Measurements from ENCODE around the gene SLC7A11.
A peak's percentile ranks its signal among the peaks of the same experiment; 100 is the strongest.

SLC7A11 gene

GRCh38 chr4:138242076-138242833 is at the start of gene SLC7A11:
Gene SLC7A11 (minus strand): TSS chr4:138242349. CDS start chr4:138242069, 280 bp downstream.
- DNase-seq, result peak; percentile 59

- no peak for DNase-seq
Observed at GRCh38 chr4:138291431-138291830, 49.3 kb upstream of the SLC7A11 start.

DNA sequence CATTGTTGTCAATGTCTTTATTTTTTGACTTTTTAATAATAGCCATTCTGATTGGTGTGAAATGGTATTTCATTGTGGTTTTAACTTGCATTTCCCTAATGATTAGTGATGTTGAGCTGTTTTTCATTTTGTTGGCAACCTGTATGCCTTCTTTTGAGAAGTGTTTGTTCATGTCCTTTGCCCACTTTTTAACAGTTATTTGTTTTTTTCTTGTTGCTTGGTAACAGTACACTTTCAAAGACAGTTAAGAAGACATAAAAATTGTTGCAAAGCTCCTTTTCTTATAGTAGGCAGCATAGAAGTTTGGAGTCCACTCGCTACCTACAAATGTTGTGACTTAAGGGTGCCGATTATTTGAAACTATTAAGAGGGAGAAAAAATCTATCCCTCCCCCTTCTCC is 48.7 kb upstream of the SLC7A11 start:
- DNase-seq, result no peak

DNA sequence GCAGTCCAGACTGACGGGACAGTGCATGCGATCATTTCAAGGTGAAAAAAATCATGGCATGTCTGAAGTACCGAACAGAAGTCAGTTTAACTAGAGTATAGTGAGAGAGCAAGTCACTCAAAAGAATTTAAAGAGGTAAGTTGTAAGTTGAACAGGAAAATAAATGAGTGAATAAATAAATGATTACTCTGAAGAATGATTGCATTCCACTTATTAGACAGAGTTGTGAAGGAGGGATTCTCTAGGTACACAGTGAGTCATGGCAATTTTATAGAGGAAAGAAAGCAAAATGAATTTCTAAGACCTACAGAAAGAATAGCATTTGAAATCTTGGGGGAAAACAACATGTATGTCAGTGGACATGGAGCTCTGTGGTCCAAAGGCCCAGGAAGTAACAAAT is 37.1 kb upstream of the SLC7A11 start:
- DNase-seq, result no peak

DNA sequence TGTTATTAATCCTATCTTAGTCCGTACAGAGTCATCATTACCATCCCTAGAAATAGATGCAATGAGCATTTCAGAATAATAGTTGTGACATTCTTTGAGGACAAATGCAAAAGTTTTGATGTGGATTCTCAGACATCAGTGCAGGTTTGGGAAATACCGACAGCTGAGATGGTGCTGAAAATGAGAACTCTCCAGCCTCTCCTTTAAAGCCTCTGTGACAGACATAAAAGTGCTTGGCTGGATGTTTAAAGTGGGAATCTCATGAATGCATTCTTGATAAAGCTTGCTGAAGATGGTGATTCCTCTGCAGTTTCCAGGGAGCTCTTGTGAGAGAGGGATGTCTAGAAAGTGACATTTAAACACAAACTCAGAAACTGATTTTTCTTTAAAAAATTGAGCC is 35.0 kb upstream of the SLC7A11 start:
- DNase-seq, result no peak

DNA sequence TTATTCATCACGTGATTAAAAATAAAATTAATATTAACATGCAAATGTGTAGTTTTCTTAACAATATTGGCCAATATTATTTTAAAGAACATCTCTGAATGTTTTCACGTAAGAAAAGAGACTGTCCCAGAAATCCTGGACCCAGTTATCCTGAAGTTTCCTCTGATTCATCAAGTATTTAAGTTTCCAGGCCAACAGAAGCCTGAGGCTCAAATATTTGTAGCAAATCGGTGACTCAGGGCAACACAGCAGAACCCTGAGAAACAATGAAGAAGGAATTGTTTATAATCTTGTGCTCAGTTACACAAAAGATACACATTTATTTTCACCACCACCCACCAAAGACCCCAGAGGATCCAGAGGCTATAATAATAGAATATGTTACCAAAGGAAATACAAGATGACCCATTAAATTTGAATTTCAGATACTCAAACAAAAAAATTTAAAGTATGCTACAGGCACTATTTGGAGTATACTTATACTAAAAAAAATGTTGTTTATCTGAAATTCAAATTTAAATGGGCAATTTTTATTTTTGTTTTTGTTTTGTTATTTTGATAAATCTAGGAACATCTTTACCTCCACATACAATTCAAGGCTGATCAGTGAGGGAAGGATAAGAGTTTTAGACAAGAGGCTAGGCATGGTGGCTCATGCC is 33.9 kb upstream of the SLC7A11 start:
- DNase-seq, result no peak

- no peak for DNase-seq
Observed at GRCh38 chr4:138275216-138275615, 33.1 kb upstream of the SLC7A11 start.

DNA sequence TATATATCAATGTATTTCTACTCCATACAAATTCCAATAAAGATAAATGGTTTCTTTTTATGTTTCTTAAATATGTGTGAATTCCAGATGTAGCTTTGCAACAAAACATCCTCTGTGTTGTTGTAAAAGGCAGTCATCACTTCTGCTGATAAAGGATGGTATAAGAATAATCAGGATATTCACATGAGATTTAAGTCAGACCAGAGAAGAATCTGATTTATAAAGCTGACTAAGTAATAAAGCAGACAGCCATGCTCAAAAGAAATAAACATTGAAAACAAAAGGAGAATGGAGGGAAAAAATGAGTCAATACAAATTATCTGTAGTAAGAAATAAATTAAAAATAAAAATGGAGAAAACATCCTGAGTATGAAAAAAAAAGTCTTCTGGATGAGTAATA is 27.0 kb upstream of the SLC7A11 start:
- no peak for DNase-seq

DNA sequence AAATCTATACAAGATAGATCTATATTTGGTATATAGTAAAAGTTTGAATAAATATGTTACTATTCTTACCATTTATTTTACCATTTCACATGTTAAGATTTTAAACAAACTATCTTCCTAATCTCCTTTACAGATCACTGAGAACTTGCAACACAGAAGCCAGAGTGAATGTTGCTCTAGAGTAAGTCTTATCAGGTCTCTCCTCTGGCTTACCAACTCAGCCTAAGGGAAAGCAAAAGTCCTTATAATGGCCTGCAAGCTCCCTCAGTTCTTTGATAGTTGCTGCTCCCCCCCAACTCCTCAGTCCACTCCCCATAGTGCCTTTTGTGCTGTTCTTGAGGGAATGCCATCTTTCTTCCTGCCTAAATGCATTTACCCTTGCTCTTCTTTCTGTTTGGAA is 25.7 kb upstream of the SLC7A11 start:
- no peak for DNase-seq

DNA sequence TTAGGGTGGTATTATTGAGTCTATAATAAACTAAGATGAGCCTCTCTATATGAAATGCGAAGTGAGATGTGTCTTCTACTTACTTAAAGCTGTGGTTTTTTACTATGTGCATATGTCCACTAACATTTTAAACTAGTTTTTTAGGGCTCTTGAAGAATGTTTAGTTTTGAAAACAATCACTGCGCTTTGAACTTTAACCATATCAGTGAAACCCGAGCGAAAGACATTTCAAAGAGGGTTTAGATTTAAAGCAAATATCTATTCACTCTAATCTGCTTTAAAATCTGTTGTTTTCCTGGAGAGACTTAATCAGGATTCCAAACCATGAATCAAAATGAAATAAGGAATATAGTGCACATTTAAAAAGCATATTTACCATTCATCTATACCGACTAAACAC is 24.8 kb upstream of the SLC7A11 start:
- no peak for DNase-seq

GRCh38 chr4:138263247-138263816 is 21.2 kb upstream of the SLC7A11 start:
- no peak for DNase-seq

DNA sequence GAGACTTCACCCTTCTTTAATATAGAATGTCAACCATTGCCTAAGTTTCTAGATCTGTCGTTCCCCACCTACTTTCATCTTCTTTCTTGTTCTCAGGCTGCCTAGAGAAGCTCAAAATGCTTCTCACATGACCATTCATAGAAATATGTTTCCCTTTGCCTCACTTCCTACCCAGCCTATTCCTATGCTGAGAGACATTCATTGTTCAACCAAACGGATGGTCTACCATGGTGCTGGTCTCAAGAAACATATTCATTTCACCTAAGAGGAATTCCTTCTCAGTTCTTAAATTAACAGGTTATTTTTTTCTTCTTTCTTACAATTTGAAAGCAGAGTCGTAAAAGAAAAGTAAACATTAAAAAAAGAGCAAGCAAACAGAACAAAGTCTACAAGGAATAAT is 20.3 kb upstream of the SLC7A11 start:
- DNase-seq, result no peak

DNA sequence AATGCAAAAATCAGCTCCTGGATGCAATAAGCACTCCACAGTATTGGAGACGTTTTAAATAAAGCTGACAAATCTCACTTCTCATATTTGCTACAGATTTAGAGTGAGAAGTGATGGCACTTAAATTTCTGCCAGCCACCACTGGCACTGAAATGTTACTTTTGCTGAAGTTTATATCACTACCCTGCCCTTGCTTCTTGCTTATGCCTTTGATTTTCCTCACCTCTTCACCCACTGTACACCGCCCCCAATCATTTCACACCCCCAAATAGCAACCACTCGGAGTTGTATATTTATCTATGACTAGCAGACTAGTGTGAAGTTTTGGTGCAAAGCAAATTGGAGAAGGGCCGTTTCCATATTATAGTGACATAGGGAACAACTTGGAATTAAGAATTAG is 19.9 kb upstream of the SLC7A11 start:
- no peak for DNase-seq

- no peak for DNase-seq
Observed at GRCh38 chr4:138259824-138260223, 17.7 kb upstream of the SLC7A11 start.

DNA sequence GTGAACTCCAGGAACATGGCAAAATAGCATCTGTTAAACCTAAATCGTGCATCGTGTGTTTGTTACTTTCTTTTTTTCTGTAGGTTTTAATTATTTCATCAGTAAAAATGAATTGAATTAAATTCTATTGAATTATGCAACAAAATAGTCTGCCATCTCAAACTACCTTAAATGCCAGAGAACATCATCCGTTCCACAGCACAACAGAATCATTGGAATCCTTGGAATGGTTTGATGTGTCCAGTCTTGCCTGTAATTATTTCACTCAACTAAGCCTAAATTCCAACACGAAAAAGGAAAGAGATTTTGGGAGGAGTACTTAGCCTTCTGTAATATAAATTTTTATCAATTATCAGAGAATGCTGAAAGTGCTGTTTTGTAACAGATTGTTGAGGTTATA is 17.1 kb upstream of the SLC7A11 start:
- no peak for DNase-seq

GRCh38 chr4:138256608-138257007 is 14.5 kb upstream of the SLC7A11 start:
- DNase-seq, result no peak

- no peak for DNase-seq
Observed at GRCh38 chr4:138255917-138256597, 13.9 kb upstream of the SLC7A11 start.

- DNase-seq, result no peak
Observed at GRCh38 chr4:138252551-138252950, 10.4 kb upstream of the SLC7A11 start.

- no peak for DNase-seq
Observed at GRCh38 chr4:138251938-138252337, 9.8 kb upstream of the SLC7A11 start.

- no peak for DNase-seq
Observed at GRCh38 chr4:138249132-138249531, 7.0 kb upstream of the SLC7A11 start.

DNA sequence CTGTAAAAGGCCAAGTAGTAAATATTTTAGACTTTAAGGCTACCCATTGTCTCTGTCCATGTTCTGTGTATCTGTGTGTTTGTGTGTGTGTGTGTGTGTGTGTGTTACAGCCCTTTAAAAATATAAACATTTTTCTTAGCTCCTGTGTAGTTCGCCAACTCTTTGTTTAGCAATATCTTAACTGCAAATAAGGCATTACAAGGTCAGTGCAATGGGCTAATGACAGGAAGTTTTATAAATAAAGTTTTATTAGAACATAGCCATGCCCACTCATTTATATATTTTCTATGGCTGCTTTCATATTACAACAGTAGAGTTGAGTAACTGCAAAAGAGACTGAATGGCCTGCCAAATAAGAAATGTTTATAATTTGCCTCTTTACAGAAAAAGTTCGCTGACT is 5.9 kb upstream of the SLC7A11 start:
- DNase-seq, result no peak

DNA sequence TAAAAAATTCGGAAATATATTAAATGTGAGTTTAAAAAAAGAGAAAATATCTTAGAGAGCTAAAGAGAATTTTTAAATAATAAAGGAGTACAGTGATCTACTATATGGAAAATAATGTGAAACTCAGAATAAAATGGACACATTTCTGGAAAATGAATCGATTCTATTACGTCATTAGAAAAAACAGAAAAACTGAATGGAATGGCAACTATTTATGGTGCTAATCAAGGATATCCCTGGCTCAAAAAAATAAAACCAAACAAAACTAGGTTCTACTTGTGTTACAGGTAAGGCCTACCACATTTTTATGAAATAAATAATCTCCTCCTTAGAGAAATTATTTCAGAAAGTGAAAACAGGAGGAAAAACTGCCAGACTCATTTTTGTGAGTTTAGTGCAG is 5.5 kb upstream of the SLC7A11 start:
- DNase-seq, result no peak

- DNase-seq, result no peak
Observed at GRCh38 chr4:138243369-138243768, 1.2 kb upstream of the SLC7A11 start.

DNA sequence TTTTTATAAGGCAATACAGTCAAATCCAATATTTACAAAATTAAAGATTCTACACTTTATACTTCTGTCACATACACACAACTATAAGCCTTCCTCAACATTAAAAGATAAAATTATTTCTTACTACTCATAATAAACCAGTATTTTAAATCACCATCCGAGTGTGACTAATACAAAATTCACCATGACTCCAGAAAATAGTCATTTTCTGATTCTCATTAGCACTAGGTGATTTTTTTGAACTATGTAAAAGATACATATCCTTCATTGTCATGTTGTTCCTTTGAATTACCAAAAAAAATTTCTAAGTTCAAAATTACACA is 646 bp upstream of the SLC7A11 start:
- no peak for DNase-seq

All from CD4-positive, alpha-beta T cell treated with Interleukin-21 for 1 hour (primary cell).